Myocyte (in vitro differentiated cells): Measurements from ENCODE around the gene APOB. TPM values are rescaled to one million over a fixed set of nuclear protein-coding genes. Genes with fewer than 3 reads are reported as not detected.
"Not testable (repeated sequence)": the region's sequence is repeated elsewhere in the genome, so short reads cannot be mapped to it uniquely, and the experiment has no call there.

ENCODE experiments used
- DNase-seq: peaks from one replicate; pipeline ENCODE4 v3.0.0-alpha.2; 2012; ENCODE audit warnings: low read depth
- total RNA-seq: library from RNA; depleted of rRNA; stranded (reverse); fragments of >200 nt; gene quantifications from 2 replicates; pipeline ENCODE4 v1.2.3, GENCODE V29; 2014

The APOB gene
- total RNA-seq, 1 donor from 2014 or later: not detected

- DNase-seq: no peak
Measured at GRCh38 chr2:21034156-21034971, 9.5 kb downstream of the APOB start.

- no peak for DNase-seq
Measured at GRCh38 chr2:21033237-21034155, 10.4 kb downstream of the APOB start.

- no peak for DNase-seq
Measured at GRCh38 chr2:21032338-21033236, 11.3 kb downstream of the APOB start.

GRCh38 chr2:21030983-21031968 is 12.6 kb downstream of the APOB start:
- DNase-seq: no peak

GRCh38 chr2:21029519-21029918 is 14.4 kb downstream of the APOB start:
- DNase-seq: no peak

- DNase-seq: not testable (repeated sequence)
Measured at GRCh38 chr2:21028951-21029350, 14.9 kb downstream of the APOB start.

GRCh38 chr2:21028021-21028947 is 15.6 kb downstream of the APOB start:
- DNase-seq: no peak

- no peak for DNase-seq
Measured at GRCh38 chr2:21026479-21027282, 17.2 kb downstream of the APOB start.

GRCh38 chr2:21025690-21026478 is 18.0 kb downstream of the APOB start:
- DNase-seq: no peak

- DNase-seq: no peak
Measured at GRCh38 chr2:21024722-21025389, 19.0 kb downstream of the APOB start.

GRCh38 chr2:21024198-21024597 is 19.7 kb downstream of the APOB start:
- no peak for DNase-seq

GRCh38 chr2:21023419-21024181 is 20.3 kb downstream of the APOB start:
- no peak for DNase-seq

- DNase-seq: no peak
Measured at GRCh38 chr2:21022792-21023367, 21.0 kb downstream of the APOB start.

GRCh38 chr2:21021430-21021829 is 22.4 kb downstream of the APOB start:
- no peak for DNase-seq

- no peak for DNase-seq
Measured at GRCh38 chr2:21020668-21021288, 23.1 kb downstream of the APOB start.
